SH-SY5Y (cell line): ENCODE measurements around the gene AFG1L.

Experiments used
- GATA2 ChIP-seq: IDR thresholded peaks from 2 replicates; pipeline ENCODE4 v1.6.1; 2011; ENCODE audit warnings: mild to moderate bottlenecking, low read depth, low read length
- GATA3 ChIP-seq: IDR thresholded peaks from 2 replicates; pipeline ENCODE4 v1.6.1; 2011; ENCODE audit warnings: low read depth, mild to moderate bottlenecking, low read length, moderate library complexity

DNA sequence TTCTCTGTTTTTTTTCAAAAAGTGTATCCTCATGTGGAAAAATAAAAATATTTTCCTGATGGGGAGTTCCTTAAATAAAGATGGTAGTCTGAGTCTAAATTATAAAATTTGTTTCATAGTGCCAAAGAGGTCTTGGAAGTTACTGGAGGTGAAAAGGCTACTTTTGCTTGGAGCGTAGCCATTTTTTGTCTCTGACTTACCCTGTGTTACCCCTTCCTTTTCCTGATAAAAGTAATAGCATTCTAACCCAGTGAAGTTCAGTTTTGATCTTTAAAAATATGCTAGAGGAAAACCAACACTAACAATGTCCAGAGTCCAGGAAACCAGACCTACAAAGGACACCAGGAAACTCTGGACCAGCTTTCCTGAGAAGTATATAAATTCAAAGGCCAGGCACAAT is 153.6 kb downstream of the AFG1L start:
- TF ChIP-seq GATA3 (no peak), GATA2 (no peak)
